GM13977 (cell line): ENCODE data around the gene GLDC.

Experiments used
- DNase-seq: peaks from one replicate; pipeline ENCODE4 v3.0.0; 2012; ENCODE audit warnings: low spot score
- CTCF ChIP-seq: IDR thresholded peaks from 2 replicates; pipeline ENCODE4 v1.5.1; 2012; ENCODE audit warnings: mild to moderate bottlenecking, control low read depth; ENCODE audit not compliant: insufficient read depth; ENCODE audit errors: extremely low read depth, missing control alignments
- in situ Hi-C: fragments of 300-500 bp; cut with MboI; formaldehyde crosslinking; loops from one replicate; pipeline ENCODE4 v1.12.0; 2022; ENCODE audit warnings: low sequenced_read_pairs, low pct_unique_long_range_greater_than_20kb, mixed read lengths, inconsistent platforms; ENCODE audit not compliant: unreplicated experiment

GLDC gene

DNA sequence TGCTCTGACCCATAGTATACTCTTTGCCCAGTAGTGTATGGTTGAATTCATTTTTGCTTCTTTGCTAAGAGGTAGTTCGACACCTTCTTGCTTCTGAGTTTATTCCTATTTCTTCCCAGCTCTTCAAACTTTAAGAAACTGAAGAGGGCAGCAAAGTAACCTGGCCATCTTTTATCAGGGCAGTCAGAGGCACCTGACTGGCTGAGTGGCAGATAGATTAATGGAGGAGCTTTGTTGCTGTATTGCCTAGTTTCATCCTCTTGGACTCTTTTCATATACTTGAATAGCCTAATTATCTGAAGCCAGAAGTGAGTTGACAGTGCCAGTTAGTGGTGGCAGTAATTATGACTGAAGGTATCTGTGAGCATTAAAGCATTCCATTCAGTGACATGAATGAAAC lies 150.1 kb downstream of the GLDC start:
- TF ChIP-seq CTCF: no peak
- no peak for DNase-seq
- in situ Hi-C loops: no loop called here

DNA sequence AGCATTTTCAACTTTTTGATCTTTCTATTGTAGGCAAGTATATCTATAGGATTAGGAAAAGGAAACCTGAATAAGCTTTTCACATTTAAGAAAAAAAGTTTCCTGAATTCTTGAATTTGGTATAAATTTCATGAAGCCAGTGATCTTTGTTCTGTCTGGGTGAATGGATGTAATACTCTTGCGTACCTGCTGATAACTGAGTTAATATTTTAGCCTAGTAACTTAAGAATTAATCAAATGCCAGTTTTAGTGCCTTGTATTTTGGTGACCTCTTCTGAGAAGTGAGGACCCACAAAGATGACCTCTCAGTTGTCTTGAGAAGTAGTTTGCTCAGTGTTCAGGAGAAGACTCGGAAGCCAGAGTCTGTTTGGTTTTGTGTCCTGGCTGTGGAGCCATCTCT lies 154.7 kb downstream of the GLDC start:
- TF ChIP-seq CTCF: no peak
- DNase-seq: no peak
- in situ Hi-C loops: no loop called here

DNA sequence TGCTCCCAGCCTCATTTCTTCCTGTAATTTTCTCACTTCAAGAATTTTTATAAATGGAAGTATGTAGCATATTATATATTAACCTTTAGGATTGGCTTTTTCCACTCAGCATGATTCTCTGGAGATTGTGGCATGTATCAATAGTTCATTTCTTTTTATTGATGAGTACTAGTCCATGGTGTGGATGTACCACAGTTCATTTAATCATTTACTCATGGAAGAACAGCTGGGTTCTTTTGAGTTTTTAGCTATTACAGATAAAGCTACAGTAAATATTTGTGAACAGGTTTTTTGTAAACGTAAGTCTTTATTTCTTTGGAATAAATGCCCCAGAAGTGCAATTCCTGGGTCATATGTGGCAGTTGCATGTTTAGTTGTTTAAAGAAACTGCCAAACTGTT lies 156.4 kb downstream of the GLDC start:
- no peak for TF ChIP-seq CTCF
- DNase-seq: no peak
- in situ Hi-C loops: no loop called here

GRCh38 chr9:6488395-6488794 lies 157.1 kb downstream of the GLDC start:
- in situ Hi-C loops: no loop called here
- TF ChIP-seq CTCF: no peak
- no peak for DNase-seq

DNA sequence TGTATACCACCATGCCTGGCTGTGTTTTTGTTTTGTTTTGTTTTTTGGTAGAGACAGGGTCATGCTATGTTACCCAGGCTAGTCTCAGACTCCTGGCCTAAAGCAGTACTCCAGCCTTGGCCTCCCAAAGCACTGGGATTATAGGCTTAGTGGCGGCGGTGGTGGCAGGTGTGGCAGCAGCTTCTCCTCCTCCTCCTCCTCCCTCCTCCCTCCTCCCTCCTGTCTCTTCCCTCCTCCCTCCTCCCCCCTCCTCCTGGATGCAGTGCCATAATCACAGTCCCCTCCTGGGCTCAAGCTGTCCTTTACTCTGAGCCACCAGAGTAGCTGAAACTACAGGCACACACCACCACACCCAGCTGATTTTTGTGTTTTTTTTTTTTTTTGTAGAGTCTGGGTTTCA lies 161.3 kb downstream of the GLDC start:
- TF ChIP-seq CTCF: no peak
- in situ Hi-C loops: no loop called here
- no peak for DNase-seq
